HG03135 (cell line): ENCODE measurements around the gene SERPINA9.
"Not testable (repeated sequence)": the region's sequence is repeated elsewhere in the genome, so short reads cannot be mapped to it uniquely, and the experiment has no call there.

Source experiments
- ATAC-seq: cut with Tn5 transposase; IDR thresholded peaks from one replicate; pipeline ENCODE4 v1.9.1; 2021; ENCODE audit warnings: mild to moderate bottlenecking, moderate library complexity; ENCODE audit not compliant: unreplicated experiment

SERPINA9 gene

GRCh38 chr14:94476023-94476422 is at the start of gene SERPINA9:
SERPINA9 (minus strand) TSS chr14:94476197; CDS start chr14:94469840, 6,357 bp downstream.
- ATAC-seq = no peak

- ATAC-seq = no peak
These were observed 48.1 kb upstream of the SERPINA9 start for GRCh38 chr14:94524093-94524492.

GRCh38 chr14:94523265-94523664 is 47.3 kb upstream of the SERPINA9 start:
- no peak for ATAC-seq

GRCh38 chr14:94522115-94522724 is 46.2 kb upstream of the SERPINA9 start:
- ATAC-seq = no peak

- no peak for ATAC-seq
These were observed 45.5 kb upstream of the SERPINA9 start for GRCh38 chr14:94521375-94522114.

- no peak for ATAC-seq
These were observed 41.8 kb upstream of the SERPINA9 start for GRCh38 chr14:94517641-94518257.

- no peak for ATAC-seq
These were observed 41.2 kb upstream of the SERPINA9 start for GRCh38 chr14:94517248-94517640.

- no peak for ATAC-seq
These were observed 39.9 kb upstream of the SERPINA9 start for GRCh38 chr14:94515856-94516255.

GRCh38 chr14:94515426-94515825 is 39.4 kb upstream of the SERPINA9 start:
- no peak for ATAC-seq

- no peak for ATAC-seq
These were observed 38.4 kb upstream of the SERPINA9 start for GRCh38 chr14:94514351-94514750.

GRCh38 chr14:94510481-94510880 is 34.5 kb upstream of the SERPINA9 start:
- ATAC-seq = not testable (repeated sequence)

- no peak for ATAC-seq
These were observed 33.4 kb upstream of the SERPINA9 start, which contains the start of gene SERPINA12 for GRCh38 chr14:94509356-94509755. SERPINA12 (minus strand) TSS chr14:94509469; CDS start chr14:94498397, 11,072 bp downstream.

- ATAC-seq = no peak
These were observed 29.6 kb upstream of the SERPINA9 start for GRCh38 chr14:94505641-94506040.

- no peak for ATAC-seq
These were observed 29.2 kb upstream of the SERPINA9 start for GRCh38 chr14:94505206-94505605.

GRCh38 chr14:94501588-94502516 is 25.9 kb upstream of the SERPINA9 start:
- no peak for ATAC-seq

- ATAC-seq = no peak
These were observed 24.3 kb upstream of the SERPINA9 start for GRCh38 chr14:94500264-94500663.

GRCh38 chr14:94499673-94500072 is 23.7 kb upstream of the SERPINA9 start:
- no peak for ATAC-seq

- no peak for ATAC-seq
These were observed 22.2 kb upstream of the SERPINA9 start for GRCh38 chr14:94498215-94498614.

- no peak for ATAC-seq
These were observed 18.1 kb upstream of the SERPINA9 start for GRCh38 chr14:94494085-94494484.

- ATAC-seq = no peak
These were observed 15.5 kb upstream of the SERPINA9 start for GRCh38 chr14:94491511-94491910.

- ATAC-seq = no peak
These were observed 13.3 kb upstream of the SERPINA9 start for GRCh38 chr14:94489336-94489735.
